SU-DHL-6 (cell line): ENCODE data around the gene RBP4.

Experiments
- H2AFZ ChIP-seq: fragments of 200-600 bp; sonication (generic); 2 replicates; pipeline ENCODE4 v1.6.1; 2014; ENCODE audit warnings: low read depth, mild to moderate bottlenecking, moderate library complexity, mixed read lengths, antibody characterized with exemption, low read length; ENCODE audit not compliant: severe bottlenecking
- H3F3A ChIP-seq: fragments of 200-600 bp; shearing (Covaris generic); 2 replicates; pipeline ENCODE4 v1.6.0; 2016; ENCODE audit warnings: antibody characterized with exemption, mild to moderate bottlenecking; ENCODE audit not compliant: insufficient read depth
- H3K27ac ChIP-seq: fragments of 200-600 bp; sonication (generic); 2 replicates; pipeline ENCODE4 v1.5.1; 2016; ENCODE audit warnings: low read depth, mild to moderate bottlenecking, low read length, moderate library complexity, mixed read lengths
- H3K27me3 ChIP-seq: fragments of 200-600 bp; sonication (generic), shearing (Covaris generic); 2 replicates; pipeline ENCODE4 v1.6.0; 2014; ENCODE audit warnings: mild to moderate bottlenecking, low read length
- H3K36me3 ChIP-seq: fragments of 200-600 bp; sonication (generic); 2 replicates; pipeline ENCODE4 v1.6.1; 2014; ENCODE audit warnings: mild to moderate bottlenecking, low read length, mixed read lengths
- H3K4me2 ChIP-seq: fragments of 300-600, 200-600 bp; shearing (Covaris generic), sonication (generic); 2 replicates; pipeline ENCODE4 v1.6.0; 2014; ENCODE audit warnings: low read length, low read depth, mild to moderate bottlenecking; ENCODE audit not compliant: poor library complexity, severe bottlenecking
- H3K4me3 ChIP-seq: fragments of 200-600 bp; sonication (generic); 2 replicates; pipeline ENCODE4 v1.5.1; 2014; ENCODE audit warnings: antibody characterized with exemption, low read length, mild to moderate bottlenecking, mixed read lengths; ENCODE audit not compliant: insufficient read depth, poor library complexity, severe bottlenecking
- H3K79me2 ChIP-seq: fragments of 200-600 bp; sonication (generic); 2 replicates; pipeline ENCODE4 v1.6.1; 2014; ENCODE audit warnings: mild to moderate bottlenecking, low read length, moderate library complexity; ENCODE audit not compliant: insufficient read depth
- H3K9ac ChIP-seq: fragments of 200-600 bp; sonication (generic); 2 replicates; pipeline ENCODE4 v1.7.0; 2014; ENCODE audit warnings: mild to moderate bottlenecking, low read length
- H3K9me2 ChIP-seq: fragments of 200-600 bp; sonication (generic); replicated peaks from 2 replicates; pipeline ENCODE4 v1.6.1; 2014; ENCODE audit warnings: low read length; ENCODE audit not compliant: insufficient read depth
- H3K9me3 ChIP-seq: fragments of 200-600 bp; sonication (generic); 2 replicates; pipeline ENCODE4 v1.6.1; 2014; ENCODE audit warnings: low read length, mixed read lengths; ENCODE audit not compliant: insufficient read depth
- H4K20me1 ChIP-seq: fragments of 200-600 bp; sonication (generic); 2 replicates; pipeline ENCODE4 v1.6.1; 2014; ENCODE audit warnings: low read depth, mild to moderate bottlenecking, antibody characterized with exemption, low read length, moderate library complexity, mixed read lengths
- EZH2phosphoT487 ChIP-seq: fragments of 200-600 bp; sonication (generic), shearing (Covaris generic); conservative IDR thresholded peaks from 2 replicates; pipeline ENCODE4 v1.6.1; 2018; ENCODE audit warnings: mild to moderate bottlenecking, antibody characterized with exemption, low read length, moderate library complexity, mixed read lengths
- TF ChIP-seq, protein P1 (sequence below): fragments of 200-600 bp; sonication (generic); IDR thresholded peaks from one replicate; pipeline ENCODE4 v1.5.1; 2017; ENCODE audit warnings: antibody characterized with exemption, mild to moderate bottlenecking, low read length, moderate library complexity; ENCODE audit not compliant: insufficient read depth, poor library complexity, severe bottlenecking

Gene RBP4

DNA sequence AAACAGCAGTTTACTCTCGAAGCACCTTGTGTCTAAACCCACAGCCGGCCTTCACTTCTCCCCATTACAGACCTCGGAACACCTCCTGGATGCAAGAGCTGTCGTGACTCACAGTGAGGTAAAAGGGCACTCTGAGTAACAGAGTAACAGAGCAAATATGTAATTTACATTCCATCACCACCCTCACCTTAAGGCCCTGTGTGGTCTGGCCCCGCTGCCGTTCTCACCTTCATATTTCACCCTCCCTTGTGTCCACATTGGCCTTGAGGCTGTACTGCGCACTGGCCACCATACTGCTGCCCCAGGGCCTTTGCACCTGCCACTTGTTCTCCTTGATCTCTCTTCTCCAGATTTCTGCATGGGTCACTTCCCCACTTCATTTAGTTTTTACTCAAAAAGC, 21.9 kb downstream of the RBP4 start:
- no peaks in the 10 kb centered on the region for H4K20me1 ChIP-seq
- no peak overlapping the region for H2AFZ ChIP-seq
- no peak overlapping the region for H3K4me2 ChIP-seq

DNA sequence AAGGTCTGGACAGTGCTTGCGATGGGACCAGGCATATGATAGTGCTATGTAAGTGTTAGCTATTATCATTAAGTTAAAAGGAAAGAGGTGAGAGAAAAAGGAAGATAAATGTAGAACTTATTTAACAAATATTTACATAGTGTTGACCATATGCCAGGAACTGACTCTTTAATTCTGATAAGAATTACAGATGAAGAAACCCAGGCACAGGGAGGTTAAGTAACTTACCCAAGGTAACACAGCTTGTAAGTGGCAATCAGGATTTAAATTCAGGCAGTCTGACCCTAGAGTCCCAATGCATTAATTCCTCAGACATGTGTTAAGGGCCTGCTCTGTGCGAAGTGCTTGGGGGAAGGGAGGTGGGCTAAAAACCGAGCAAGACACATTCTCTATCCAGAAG, 23.5 kb downstream of the RBP4 start:
- H3K27ac ChIP-seq = no peak overlapping the region
- H3K9ac ChIP-seq = no peak overlapping the region
- no peak overlapping the region for H2AFZ ChIP-seq

More for the DNA sequence above, 21.9 kb downstream of the RBP4 start:
- Histone ChIP-seq H3F3A (no peaks in the 10 kb centered on the region), H3K36me3 (no peaks in the 10 kb centered on the region), H3K9me3 (no peaks in the 10 kb centered on the region), H3K4me3 (no peak overlapping the region), H3K27me3 (no peaks in the 10 kb centered on the region), H3K27ac (no peak overlapping the region), H3K9ac (no peak overlapping the region), H3K79me2 (no peaks in the 10 kb centered on the region), H3K9me2 (no peaks in the 10 kb centered on the region)
- no peak for TF ChIP-seq EZH2phosphoT487
- TF ChIP-seq, protein P1, sequence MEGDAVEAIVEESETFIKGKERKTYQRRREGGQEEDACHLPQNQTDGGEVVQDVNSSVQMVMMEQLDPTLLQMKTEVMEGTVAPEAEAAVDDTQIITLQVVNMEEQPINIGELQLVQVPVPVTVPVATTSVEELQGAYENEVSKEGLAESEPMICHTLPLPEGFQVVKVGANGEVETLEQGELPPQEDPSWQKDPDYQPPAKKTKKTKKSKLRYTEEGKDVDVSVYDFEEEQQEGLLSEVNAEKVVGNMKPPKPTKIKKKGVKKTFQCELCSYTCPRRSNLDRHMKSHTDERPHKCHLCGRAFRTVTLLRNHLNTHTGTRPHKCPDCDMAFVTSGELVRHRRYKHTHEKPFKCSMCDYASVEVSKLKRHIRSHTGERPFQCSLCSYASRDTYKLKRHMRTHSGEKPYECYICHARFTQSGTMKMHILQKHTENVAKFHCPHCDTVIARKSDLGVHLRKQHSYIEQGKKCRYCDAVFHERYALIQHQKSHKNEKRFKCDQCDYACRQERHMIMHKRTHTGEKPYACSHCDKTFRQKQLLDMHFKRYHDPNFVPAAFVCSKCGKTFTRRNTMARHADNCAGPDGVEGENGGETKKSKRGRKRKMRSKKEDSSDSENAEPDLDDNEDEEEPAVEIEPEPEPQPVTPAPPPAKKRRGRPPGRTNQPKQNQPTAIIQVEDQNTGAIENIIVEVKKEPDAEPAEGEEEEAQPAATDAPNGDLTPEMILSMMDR = no peak

DNA sequence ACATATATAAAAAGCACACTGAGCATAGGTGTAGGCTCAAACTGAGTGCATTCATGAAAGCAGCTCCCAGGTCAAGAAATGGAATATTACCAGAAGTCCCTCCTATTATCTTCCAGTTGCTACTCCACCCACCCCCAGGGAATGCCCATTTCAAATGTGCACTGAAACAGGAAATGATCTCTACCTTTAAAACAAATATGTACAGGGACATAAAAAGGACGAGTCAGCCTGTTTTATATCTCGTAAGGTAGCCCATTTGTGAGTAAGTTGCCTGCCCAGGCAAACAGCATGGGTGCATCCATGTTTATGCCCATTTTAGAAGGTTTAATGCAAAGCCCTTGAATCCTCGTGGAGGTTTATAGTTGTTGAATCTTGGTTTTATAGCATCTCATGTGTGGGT, 24.1 kb downstream of the RBP4 start:
- H3K36me3 ChIP-seq = no peaks in the 10 kb centered on the region
- H3K9me3 ChIP-seq = no peaks in the 10 kb centered on the region
- H4K20me1 ChIP-seq = no peaks in the 10 kb centered on the region
- H3F3A ChIP-seq = no peaks in the 10 kb centered on the region
- H3K27ac ChIP-seq = no peak overlapping the region
- H3K4me2 ChIP-seq = no peak overlapping the region
- H3K4me3 ChIP-seq = no peak overlapping the region
- no peaks in the 10 kb centered on the region for H3K9me2 ChIP-seq
- no peaks in the 10 kb centered on the region for H3K79me2 ChIP-seq
- no peak for TF ChIP-seq EZH2phosphoT487
- TF ChIP-seq, protein P1 = no peak
- no peak overlapping the region for H3K9ac ChIP-seq
- no peak overlapping the region for H2AFZ ChIP-seq
- no peaks in the 10 kb centered on the region for H3K27me3 ChIP-seq

More for the DNA sequence above, 23.5 kb downstream of the RBP4 start:
- Histone ChIP-seq H4K20me1 (no peaks in the 10 kb centered on the region), H3K79me2 (no peaks in the 10 kb centered on the region), H3K9me3 (no peaks in the 10 kb centered on the region), H3F3A (no peaks in the 10 kb centered on the region), H3K27me3 (no peaks in the 10 kb centered on the region), H3K36me3 (no peaks in the 10 kb centered on the region), H3K9me2 (no peaks in the 10 kb centered on the region), H3K4me2 (no peak overlapping the region), H3K4me3 (no peak overlapping the region)
- TF ChIP-seq, protein P1 = no peak
- TF ChIP-seq EZH2phosphoT487 = no peak
